HUES48 (cell line): Measurements from ENCODE around the gene RAD51B.

ENCODE experiments used
- H3K27ac ChIP-seq: one replicate; pipeline ENCODE4 v1.7.0; 2013; ENCODE audit warnings: low read depth, low read length, inconsistent platforms
- H3K27me3 ChIP-seq: 2 replicates; pipeline ENCODE4 v1.6.1; 2013; ENCODE audit warnings: mild to moderate bottlenecking, low read length; ENCODE audit not compliant: control insufficient read depth, insufficient read depth
- H3K36me3 ChIP-seq: 2 replicates; pipeline ENCODE4 v1.6.1; 2013; ENCODE audit warnings: low read length; ENCODE audit not compliant: control insufficient read depth, insufficient read depth
- H3K4me1 ChIP-seq: 2 replicates; pipeline ENCODE4 v1.6.1; 2013; ENCODE audit warnings: mild to moderate bottlenecking, low read length; ENCODE audit not compliant: control insufficient read depth, insufficient read depth
- H3K4me3 ChIP-seq: 2 replicates; pipeline ENCODE4 v1.5.1; 2013; ENCODE audit warnings: mild to moderate bottlenecking, low read depth, low read length
- H3K9ac ChIP-seq: 2 replicates; pipeline ENCODE4 v1.6.1; 2013; ENCODE audit warnings: mild to moderate bottlenecking, low read depth, low read length, moderate library complexity
- H3K9me3 ChIP-seq: 2 replicates; pipeline ENCODE4 v1.6.1; 2013; ENCODE audit warnings: low read length; ENCODE audit not compliant: control insufficient read depth, insufficient read depth

Gene RAD51B

DNA sequence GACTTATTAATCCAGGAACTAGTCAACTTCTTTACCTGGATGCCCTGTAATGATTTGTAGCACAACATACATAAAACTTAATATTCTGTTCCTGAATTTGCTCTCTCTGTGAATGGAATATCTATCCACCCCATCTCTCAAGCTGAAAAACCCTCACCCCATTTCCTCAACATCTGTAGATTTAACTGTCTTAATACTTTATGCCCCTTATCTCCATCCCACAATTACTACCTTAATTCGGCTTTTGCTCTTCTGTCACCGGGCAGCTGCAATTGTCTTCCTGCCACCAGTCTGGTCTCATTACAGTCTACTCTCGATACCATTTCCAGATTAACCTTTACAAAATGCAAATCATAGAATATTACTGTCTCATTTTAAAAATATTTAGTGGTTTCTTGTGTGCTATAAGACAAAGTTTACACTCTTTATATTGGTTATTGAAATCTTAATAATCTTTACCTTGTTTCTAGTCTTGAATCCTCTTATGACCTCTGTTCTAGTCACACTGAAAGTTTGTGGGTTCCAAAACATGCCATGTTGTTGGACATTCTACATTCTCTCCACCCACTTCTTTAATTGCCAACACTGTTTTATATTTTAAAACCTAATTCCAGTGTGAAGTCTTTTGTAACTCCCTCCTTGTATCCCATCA is 347.3 kb downstream of the RAD51B start:
- no peak overlapping the region for H3K27ac ChIP-seq
- peaks cover 9% of the 10 kb centered on the region for H3K4me1 ChIP-seq
- no peak overlapping the region for H3K4me3 ChIP-seq
- no peak overlapping the region for H3K9ac ChIP-seq
- no peaks in the 10 kb centered on the region for H3K36me3 ChIP-seq
- no peaks in the 10 kb centered on the region for H3K27me3 ChIP-seq
- H3K9me3 ChIP-seq = no peaks in the 10 kb centered on the region

DNA sequence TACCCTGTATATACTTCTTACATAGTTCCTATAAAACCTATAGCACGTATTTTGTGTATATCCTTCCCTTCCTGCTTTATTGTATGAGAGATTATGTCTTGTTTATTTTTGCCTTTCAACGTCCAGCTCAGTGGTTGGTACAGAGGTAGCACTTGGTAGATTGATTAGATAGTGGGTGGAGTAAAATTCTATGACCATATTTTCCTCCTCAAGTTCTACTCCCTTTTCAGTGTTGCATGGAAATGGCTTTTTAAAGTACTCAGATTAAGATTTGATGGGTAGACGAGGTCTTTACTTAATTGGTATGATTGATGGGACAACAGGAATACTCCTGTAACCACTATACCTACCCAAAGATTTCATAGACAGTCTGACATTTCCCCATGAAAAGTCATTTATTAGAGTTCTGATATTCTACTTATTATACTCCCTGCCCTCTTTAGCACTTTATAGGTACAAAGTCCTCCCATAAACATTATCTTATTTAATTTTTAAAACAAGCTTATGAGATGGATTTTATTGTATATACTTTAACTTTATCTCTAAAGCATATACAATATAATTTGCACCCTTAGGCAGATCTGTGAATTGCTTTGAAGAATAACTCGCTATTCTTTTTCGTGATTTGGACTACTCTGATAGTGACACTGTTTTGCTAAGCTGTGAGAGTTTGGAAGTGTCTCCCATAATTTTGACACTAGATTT is 348.0 kb downstream of the RAD51B start:
- Histone ChIP-seq H3K4me3 (no peak overlapping the region), H3K27ac (no peak overlapping the region), H3K27me3 (no peaks in the 10 kb centered on the region), H3K36me3 (no peaks in the 10 kb centered on the region), H3K9ac (no peak overlapping the region), H3K9me3 (no peaks in the 10 kb centered on the region), H3K4me1 (peaks cover 7% of the 10 kb centered on the region; the same call in 1 of the 2 replicates)

DNA sequence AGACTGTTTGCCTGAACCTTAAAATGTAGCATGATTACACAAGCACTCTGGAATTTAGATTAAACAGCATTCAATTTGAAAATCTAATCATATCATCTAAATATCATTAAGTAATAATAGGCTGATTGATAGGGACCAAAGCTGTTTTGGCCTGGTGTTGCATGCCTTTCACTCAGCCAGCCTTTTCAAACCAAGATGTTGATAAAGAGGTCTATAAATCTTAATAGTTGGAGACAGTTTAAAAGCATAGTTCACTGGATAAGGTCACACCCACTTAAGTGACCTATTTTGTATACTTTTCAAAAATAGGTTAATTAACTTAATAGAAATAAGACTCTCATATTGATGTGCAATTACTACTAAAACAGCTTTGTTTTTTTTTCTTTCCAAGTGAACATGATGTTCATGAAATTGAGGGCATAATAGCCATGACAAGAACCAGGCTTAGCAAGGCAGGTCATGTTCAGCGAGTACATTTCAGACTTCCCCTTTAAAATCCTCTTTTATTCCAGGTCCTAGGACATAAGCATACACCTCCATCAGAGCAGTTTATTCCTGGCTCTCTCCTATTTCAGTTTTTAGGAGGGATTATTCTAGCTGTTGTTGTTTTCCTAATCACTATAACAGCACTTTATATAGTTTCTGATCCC is 349.0 kb downstream of the RAD51B start:
- no peak overlapping the region for H3K4me3 ChIP-seq
- no peaks in the 10 kb centered on the region for H3K27me3 ChIP-seq
- H3K4me1 ChIP-seq = peaks cover 7% of the 10 kb centered on the region; the same call in 1 of the 2 replicates
- H3K36me3 ChIP-seq = no peaks in the 10 kb centered on the region
- H3K9ac ChIP-seq = no peak overlapping the region
- no peaks in the 10 kb centered on the region for H3K9me3 ChIP-seq
- no peak overlapping the region for H3K27ac ChIP-seq

DNA sequence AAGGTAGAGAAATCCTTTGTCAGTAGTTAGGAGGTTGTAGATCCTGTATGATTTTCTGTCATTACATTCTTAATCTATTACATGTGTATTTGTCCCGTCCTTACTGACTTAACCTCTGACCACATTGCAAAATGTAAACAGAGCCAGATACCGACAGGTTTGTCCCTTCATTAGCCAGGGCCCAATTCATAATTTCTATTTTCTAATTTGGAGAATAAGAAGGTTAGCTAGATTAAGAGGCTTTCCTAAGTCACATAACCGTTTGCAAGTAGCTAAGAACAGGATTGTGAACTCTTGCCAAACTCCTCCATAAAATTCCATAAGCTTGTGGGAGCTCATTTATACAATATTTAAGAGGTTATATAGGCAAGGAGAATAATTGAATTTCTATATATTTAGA is 352.6 kb downstream of the RAD51B start:
- H3K27me3 ChIP-seq = no peaks in the 10 kb centered on the region
- H3K36me3 ChIP-seq = no peaks in the 10 kb centered on the region
- no peaks in the 10 kb centered on the region for H3K9me3 ChIP-seq
- H3K4me1 ChIP-seq = no peaks in the 10 kb centered on the region
- no peak overlapping the region for H3K27ac ChIP-seq
- no peak overlapping the region for H3K4me3 ChIP-seq
- H3K9ac ChIP-seq = no peak overlapping the region

DNA sequence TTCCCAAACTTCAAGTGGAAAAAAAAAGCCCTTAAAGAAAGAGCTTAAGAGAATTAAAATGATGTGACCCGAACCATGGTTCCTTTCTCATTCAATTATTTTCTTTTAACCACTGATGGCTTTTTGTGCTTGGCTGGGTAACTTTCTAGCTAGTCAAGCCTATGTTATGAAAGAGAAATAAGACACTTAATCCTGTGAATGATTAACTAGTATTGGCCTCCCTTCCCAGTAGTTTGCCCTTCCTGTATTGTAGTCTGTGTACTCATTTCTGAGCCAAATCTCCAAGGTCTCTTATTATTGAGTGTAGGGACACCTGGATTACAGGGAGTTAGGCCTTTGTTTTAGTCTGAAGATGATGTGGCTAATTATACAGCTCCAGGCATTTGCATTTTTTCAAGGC is 353.0 kb downstream of the RAD51B start:
- Histone ChIP-seq H3K9ac (no peak overlapping the region), H3K4me3 (no peak overlapping the region), H3K27me3 (no peaks in the 10 kb centered on the region), H3K4me1 (no peaks in the 10 kb centered on the region), H3K27ac (no peak overlapping the region), H3K36me3 (no peaks in the 10 kb centered on the region), H3K9me3 (no peaks in the 10 kb centered on the region)

DNA sequence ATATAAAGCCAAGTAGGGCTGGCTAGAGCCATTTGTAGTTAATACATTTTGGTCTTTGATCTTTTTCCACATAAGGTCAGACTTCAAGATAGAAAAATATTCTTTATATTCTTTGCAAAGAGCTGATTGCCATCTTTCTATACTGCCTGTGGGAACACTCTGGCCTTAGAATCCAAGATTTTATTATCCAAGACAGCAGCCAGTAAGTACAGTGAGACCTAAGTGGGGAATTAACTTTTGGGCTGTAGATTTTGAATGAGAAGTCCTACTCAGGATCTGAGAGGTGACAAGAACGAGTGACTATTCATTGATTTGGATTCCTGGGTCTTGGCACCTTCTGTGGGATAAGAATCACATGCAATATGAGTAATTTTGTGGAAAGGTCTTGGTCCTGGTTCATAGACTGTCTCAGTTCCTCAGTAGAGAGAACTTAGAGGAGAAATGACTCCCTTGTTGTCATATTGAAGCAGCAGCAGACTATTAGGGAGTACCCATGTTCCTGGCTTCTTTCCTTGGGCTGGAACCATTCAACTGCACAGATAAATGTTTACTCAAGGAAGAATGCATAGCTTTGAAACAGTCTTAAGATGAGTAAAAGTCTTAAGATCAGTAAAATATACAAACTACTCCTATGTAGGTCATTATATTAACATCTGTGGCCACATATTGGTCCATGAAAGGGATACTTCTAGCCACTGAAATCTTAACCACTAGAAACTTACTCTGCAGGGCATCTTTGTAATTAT is 353.8 kb downstream of the RAD51B start:
- Histone ChIP-seq H3K4me1 (peaks cover 6% of the 10 kb centered on the region), H3K36me3 (no peaks in the 10 kb centered on the region), H3K9ac (no peak overlapping the region), H3K4me3 (no peak overlapping the region), H3K27me3 (no peaks in the 10 kb centered on the region), H3K9me3 (no peaks in the 10 kb centered on the region), H3K27ac (no peak overlapping the region)

DNA sequence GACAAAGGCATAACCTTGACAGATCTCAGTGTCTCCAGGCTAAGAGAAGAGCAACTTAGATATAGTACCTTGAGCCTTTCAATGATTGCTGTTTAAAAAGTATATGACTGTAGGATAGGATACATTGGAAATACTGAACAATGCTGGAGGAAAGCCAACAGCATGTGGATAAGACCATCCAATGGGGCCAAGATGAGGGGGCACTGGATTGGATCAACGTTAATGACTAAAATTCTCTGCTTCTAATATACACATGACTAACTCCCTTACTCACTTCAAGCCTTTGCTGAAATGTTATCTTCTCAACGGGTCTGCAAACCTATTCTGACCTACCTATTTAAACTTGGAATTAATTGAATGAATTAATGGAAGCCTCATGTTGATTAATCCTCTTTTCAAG is 354.9 kb downstream of the RAD51B start:
- H3K9ac ChIP-seq = no peak overlapping the region
- H3K9me3 ChIP-seq = no peaks in the 10 kb centered on the region
- no peaks in the 10 kb centered on the region for H3K36me3 ChIP-seq
- H3K4me1 ChIP-seq = peaks cover 17% of the 10 kb centered on the region
- H3K27me3 ChIP-seq = no peaks in the 10 kb centered on the region
- H3K27ac ChIP-seq = no peak overlapping the region
- H3K4me3 ChIP-seq = no peak overlapping the region

DNA sequence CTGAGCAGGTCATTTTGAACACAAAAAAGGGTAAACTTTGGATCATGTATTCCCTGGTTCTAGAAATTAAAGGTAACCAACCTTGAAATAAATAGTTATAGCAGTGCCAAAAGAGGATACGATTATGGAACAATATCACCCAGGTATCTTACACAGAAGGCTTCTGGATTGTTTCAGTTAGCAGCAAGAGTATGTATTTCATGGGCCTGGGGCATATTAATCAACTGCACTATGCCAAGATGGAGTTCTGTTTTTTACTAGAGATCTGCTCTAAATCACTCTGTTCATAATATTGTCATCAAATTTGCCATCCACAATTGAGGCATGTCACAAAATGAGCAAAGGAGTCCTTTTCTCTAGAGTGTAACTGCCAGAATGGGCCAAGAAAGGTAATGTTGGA is 357.1 kb downstream of the RAD51B start:
- H3K9ac ChIP-seq = no peak overlapping the region
- H3K4me1 ChIP-seq = peaks cover 24% of the 10 kb centered on the region
- no peak overlapping the region for H3K4me3 ChIP-seq
- H3K36me3 ChIP-seq = no peaks in the 10 kb centered on the region
- H3K9me3 ChIP-seq = no peaks in the 10 kb centered on the region
- no peaks in the 10 kb centered on the region for H3K27me3 ChIP-seq
- H3K27ac ChIP-seq = no peak overlapping the region

DNA sequence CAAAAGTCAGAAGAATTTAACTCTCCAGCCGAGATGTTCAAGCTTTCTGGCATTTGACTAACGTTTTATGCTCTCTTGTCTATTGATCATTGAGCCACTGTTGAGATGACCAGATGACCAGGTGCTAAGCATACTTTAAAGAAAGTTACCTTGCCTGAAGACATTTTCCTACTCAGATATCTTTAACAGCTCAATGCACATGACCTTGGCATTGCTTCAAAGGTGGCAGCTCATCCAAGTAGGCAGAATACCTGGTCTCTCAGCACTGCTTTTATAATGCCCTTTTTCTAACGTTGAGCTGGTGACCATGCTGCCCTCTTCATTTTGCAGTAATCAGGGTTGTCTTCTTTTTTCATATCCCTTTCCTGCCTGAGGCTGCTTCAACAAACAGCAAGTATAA is 358.1 kb downstream of the RAD51B start:
- Histone ChIP-seq H3K27ac (no peak overlapping the region), H3K4me3 (no peak overlapping the region), H3K9ac (no peak overlapping the region), H3K36me3 (no peaks in the 10 kb centered on the region), H3K4me1 (peaks cover 24% of the 10 kb centered on the region), H3K9me3 (no peaks in the 10 kb centered on the region), H3K27me3 (no peaks in the 10 kb centered on the region)

DNA sequence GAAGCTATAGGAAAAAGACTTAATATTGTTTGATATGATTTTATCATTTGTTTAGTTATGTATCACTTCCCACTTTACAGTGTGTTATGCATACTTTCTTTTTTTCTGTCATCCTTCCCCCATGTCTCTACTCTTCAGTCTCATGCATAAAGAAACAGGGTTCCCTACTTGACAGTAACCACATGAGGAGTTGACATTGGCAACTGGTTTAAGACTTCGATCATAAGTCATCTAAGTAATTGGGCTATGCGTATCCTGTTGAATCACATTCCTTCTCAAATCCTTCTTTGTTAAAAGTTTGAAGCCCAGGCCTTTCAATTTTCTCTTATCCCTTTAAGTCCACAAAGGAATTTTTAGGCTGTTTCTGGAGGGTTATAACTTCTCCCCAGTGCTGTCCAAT is 358.7 kb downstream of the RAD51B start:
- Histone ChIP-seq H3K9ac (no peak overlapping the region), H3K9me3 (no peaks in the 10 kb centered on the region), H3K4me1 (peaks cover 24% of the 10 kb centered on the region), H3K27me3 (no peaks in the 10 kb centered on the region), H3K4me3 (no peak overlapping the region), H3K27ac (no peak overlapping the region), H3K36me3 (no peaks in the 10 kb centered on the region)
